Neuronal stem cell (in vitro differentiated cells): ENCODE measurements around the gene MAP1LC3B2.

Experiments
- DNase-seq: peaks from one replicate; pipeline ENCODE4 v3.0.0-alpha.2; 2013; ENCODE audit warnings: low spot score
- H2AFZ ChIP-seq: one replicate; pipeline ENCODE4 v1.6.1; 2013; ENCODE audit warnings: mild to moderate bottlenecking, low read length, inconsistent platforms
- H2AK5ac ChIP-seq: 2 replicates; pipeline ENCODE4 v1.6.1; 2013; ENCODE audit warnings: low read depth, mild to moderate bottlenecking, inconsistent platforms, low read length, moderate library complexity, mixed read lengths
- H2BK120ac ChIP-seq: 2 replicates; pipeline ENCODE4 v1.6.1; 2013; ENCODE audit warnings: low read depth, mild to moderate bottlenecking, inconsistent platforms, low read length, moderate library complexity, mixed read lengths
- H2BK12ac ChIP-seq: one replicate; pipeline ENCODE4 v1.6.1; 2013; ENCODE audit warnings: low read length, inconsistent platforms
- H2BK15ac ChIP-seq: 2 replicates; pipeline ENCODE4 v1.6.1; 2013; ENCODE audit warnings: mild to moderate bottlenecking, low read length, inconsistent platforms, mixed read lengths
- H2BK5ac ChIP-seq: one replicate; pipeline ENCODE4 v1.6.1; 2013; ENCODE audit warnings: inconsistent platforms, mild to moderate bottlenecking, low read length, moderate library complexity
- H3K14ac ChIP-seq: one replicate; pipeline ENCODE4 v1.6.1; 2013; ENCODE audit warnings: low read length, inconsistent platforms
- H3K18ac ChIP-seq: 2 replicates; pipeline ENCODE4 v1.6.1; 2013; ENCODE audit warnings: low read length, inconsistent platforms
- H3K23ac ChIP-seq: 2 replicates; pipeline ENCODE4 v1.6.1; 2013; ENCODE audit warnings: low read depth, mild to moderate bottlenecking, mixed read lengths, low read length, inconsistent platforms; ENCODE audit not compliant: poor library complexity
- H3K27ac ChIP-seq: replicated peaks from 3 replicates; pipeline ENCODE4 v1.5.1; 2013; ENCODE audit warnings: low read length, inconsistent platforms
- H3K27me3 ChIP-seq, 3 experiments: 2 replicates each; pipeline ENCODE4 v1.6.1; 2013; ENCODE audit warnings: low read length in 3 of 3, mild to moderate bottlenecking in 2 of 3, inconsistent platforms in 1 of 3, low read depth in 1 of 3, mixed read lengths in 1 of 3, moderate library complexity in 1 of 3; ENCODE audit not compliant: control insufficient read depth in 3 of 3, insufficient read depth in 3 of 3
- H3K36me3 ChIP-seq, 2 donors: replicated peaks in 1 of 2; 2 replicates each; pipeline ENCODE4 v1.6.1; 2013; ENCODE audit warnings: low read length in 2 of 2; ENCODE audit not compliant: control insufficient read depth in 2 of 2, insufficient read depth in 2 of 2
- H3K4ac ChIP-seq: 2 replicates; pipeline ENCODE4 v1.6.1; 2013; ENCODE audit warnings: inconsistent platforms, mild to moderate bottlenecking, low read length, moderate library complexity
- H3K4me1 ChIP-seq, 2 donors: 1 replicate in 1 of 2; 2 replicates in 1 of 2; pipeline ENCODE4 v1.6.1; 2013; ENCODE audit warnings: low read length in 2 of 2, low read depth in 1 of 2; ENCODE audit not compliant: control insufficient read depth in 2 of 2, insufficient read depth in 1 of 2
- H3K4me2 ChIP-seq: one replicate; pipeline ENCODE4 v1.6.1; 2013; ENCODE audit warnings: mild to moderate bottlenecking, low read length, inconsistent platforms; ENCODE audit not compliant: insufficient read depth, poor library complexity, severe bottlenecking
- H3K4me3 ChIP-seq, 2 donors: 2 replicates each; pipeline ENCODE4 v1.5.1; 2013; ENCODE audit warnings: low read length in 2 of 2, mild to moderate bottlenecking in 2 of 2, inconsistent platforms in 1 of 2, moderate library complexity in 1 of 2
- H3K79me1 ChIP-seq: one replicate; pipeline ENCODE4 v1.6.1; 2013; ENCODE audit warnings: low read depth, mild to moderate bottlenecking, inconsistent platforms, low read length, moderate library complexity
- H3K9ac ChIP-seq: one replicate; pipeline ENCODE4 v1.6.1; 2013; ENCODE audit warnings: mild to moderate bottlenecking, low read depth, low read length, inconsistent platforms; ENCODE audit not compliant: poor library complexity
- H3K9me3 ChIP-seq, 2 donors: replicated peaks in 1 of 2; 2 replicates each; pipeline versions ENCODE3 to v1.6.1; 2013; ENCODE audit warnings: low read length in 2 of 2, mild to moderate bottlenecking in 2 of 2, inconsistent platforms in 1 of 2, low read depth in 1 of 2, mixed read lengths in 1 of 2, moderate library complexity in 1 of 2; ENCODE audit not compliant: control insufficient read depth in 2 of 2, insufficient read depth in 1 of 2
- H4K8ac ChIP-seq: one replicate; pipeline ENCODE4 v1.6.1; 2013; ENCODE audit warnings: low read depth, mild to moderate bottlenecking, inconsistent platforms, low read length, moderate library complexity
- H4K91ac ChIP-seq: one replicate; pipeline ENCODE4 v1.6.1; 2013; ENCODE audit warnings: low read length, low read depth, mild to moderate bottlenecking, inconsistent platforms; ENCODE audit not compliant: poor library complexity
- WGBS, 2 donors: extraction: QIAGEN DNeasy Blood & Tissue Kit; methylation state at CpG; one replicate each; pipeline ENCODE4 v1.1.7; 2013; ENCODE audit warnings: missing lambda C conversion rate in 2 of 2, mixed read lengths in 1 of 2; ENCODE audit not compliant: insufficient read length in 2 of 2, insufficient replicate concordance in 1 of 2; ENCODE audit errors: extremely low coverage in 2 of 2; 5-methylcytosine and 5-hydroxymethylcytosine counted together

The MAP1LC3B2 gene

DNA sequence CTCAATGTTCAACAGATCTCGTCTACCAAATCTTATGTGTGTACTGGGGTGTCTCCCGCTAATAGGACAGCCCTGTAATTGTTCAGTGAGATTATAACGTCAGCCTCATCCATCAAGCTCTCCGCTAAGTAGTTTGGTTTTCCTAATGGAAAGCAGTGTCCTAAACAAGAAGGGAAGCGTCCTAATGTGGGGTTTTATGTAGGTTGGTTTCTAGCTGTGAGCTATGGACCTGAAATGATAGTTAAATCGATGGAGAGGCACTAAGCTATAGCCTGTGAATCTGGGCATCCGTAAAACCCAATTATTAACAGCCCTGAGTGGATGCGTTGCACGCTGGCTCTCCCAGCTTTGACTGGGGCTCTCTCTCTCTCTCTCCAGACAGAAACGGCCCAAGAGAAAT lies 9.2 kb upstream of the MAP1LC3B2 start:
- peaks cover 0 to 6% of the 10 kb centered on the region in 2 donors for H3K4me1 ChIP-seq
- H3K4ac ChIP-seq = no peak overlapping the region
- H3K14ac ChIP-seq = no peak overlapping the region
- H3K36me3 ChIP-seq = no peaks in the 10 kb centered on the region
- H2BK120ac ChIP-seq = no peak overlapping the region
- no peaks in the 10 kb centered on the region for H3K9me3 ChIP-seq
- no peak overlapping the region for H4K8ac ChIP-seq
- DNase-seq = no peak
- peaks cover 0 to 2% (median 0%) of the 10 kb centered on the region in 3 experiments for H3K27me3 ChIP-seq
- WGBS, 2 donors = no CpG with 5 or more reads among the region's 10 CpGs
- no peak overlapping the region for H2BK12ac ChIP-seq
- no peak overlapping the region for H3K27ac ChIP-seq
- H3K23ac ChIP-seq = no peak overlapping the region
- no peaks in the 10 kb centered on the region for H3K79me1 ChIP-seq
- no peak overlapping the region for H4K91ac ChIP-seq
- no peak overlapping the region for H2BK15ac ChIP-seq
- no peak overlapping the region for H2AFZ ChIP-seq
- no peak overlapping the region for H3K18ac ChIP-seq
- H3K4me2 ChIP-seq = no peak overlapping the region
- H3K9ac ChIP-seq = no peak overlapping the region
- no peak overlapping the region for H3K4me3 ChIP-seq
- H2AK5ac ChIP-seq = no peak overlapping the region
- no peak overlapping the region for H2BK5ac ChIP-seq

DNA sequence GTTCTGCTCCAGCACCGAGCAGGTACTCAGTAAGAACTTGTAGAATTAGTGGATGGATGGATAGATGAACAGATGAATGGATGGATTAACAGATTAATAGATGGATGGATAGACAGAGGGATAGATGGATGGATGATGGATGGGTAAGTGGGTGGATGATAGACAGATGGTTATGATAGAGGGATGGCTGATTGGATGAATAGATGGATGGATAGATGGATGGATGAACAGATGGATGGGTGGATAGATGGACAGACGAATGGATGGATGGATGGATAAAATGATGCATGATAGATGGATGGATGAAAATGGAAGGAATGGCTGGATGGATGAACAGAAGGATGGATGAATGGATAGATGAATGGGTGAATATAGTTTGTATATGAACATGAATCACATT lies 8.0 kb upstream of the MAP1LC3B2 start:
- Histone ChIP-seq H2BK120ac (no peak overlapping the region), H2AFZ (no peak overlapping the region), H3K79me1 (no peaks in the 10 kb centered on the region), H3K27ac (no peak overlapping the region), H2BK12ac (no peak overlapping the region), H3K23ac (no peak overlapping the region), H3K4me3 (no peak overlapping the region), H2AK5ac (no peak overlapping the region), H3K27me3 (peaks cover 0 to 2% (median 0%) of the 10 kb centered on the region in 3 experiments), H2BK15ac (no peak overlapping the region), H3K36me3 (no peaks in the 10 kb centered on the region), H3K9ac (no peak overlapping the region), H3K9me3 (no peaks in the 10 kb centered on the region), H3K14ac (no peak overlapping the region), H3K4ac (no peak overlapping the region), H4K91ac (no peak overlapping the region), H2BK5ac (no peak overlapping the region), H3K4me2 (no peak overlapping the region), H4K8ac (no peak overlapping the region), H3K18ac (no peak overlapping the region), H3K4me1 (peaks cover 0 to 2% of the 10 kb centered on the region in 2 donors)
- no CpG with 5 or more reads among the region's 2 CpGs for WGBS, 2 donors
- DNase-seq = no peak

DNA sequence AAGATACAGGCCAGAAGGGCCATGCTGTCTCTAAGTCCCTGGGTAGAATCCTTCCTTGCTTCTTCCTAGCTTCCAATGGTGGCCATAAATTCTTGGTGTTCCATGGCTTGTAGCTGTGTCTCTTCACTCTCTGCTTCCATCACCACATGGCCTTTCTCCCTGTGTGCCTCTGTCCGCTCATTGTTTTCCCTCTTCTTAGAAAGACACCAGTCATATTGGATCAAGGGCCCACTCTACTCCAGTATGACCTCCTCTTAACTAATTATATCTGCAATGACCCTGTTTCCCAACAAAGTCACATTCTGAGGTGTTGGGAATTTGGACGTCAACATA lies 7.6 kb upstream of the MAP1LC3B2 start:
- no peak overlapping the region for H2AFZ ChIP-seq
- no peak overlapping the region for H2AK5ac ChIP-seq
- H2BK5ac ChIP-seq = no peak overlapping the region
- H3K4me2 ChIP-seq = no peak overlapping the region
- peaks cover 0 to 2% (median 0%) of the 10 kb centered on the region in 3 experiments for H3K27me3 ChIP-seq
- H3K4ac ChIP-seq = no peak overlapping the region
- H2BK15ac ChIP-seq = no peak overlapping the region
- no peaks in the 10 kb centered on the region for H3K79me1 ChIP-seq
- no peak overlapping the region for H3K27ac ChIP-seq
- H3K9ac ChIP-seq = no peak overlapping the region
- no peak overlapping the region for H2BK12ac ChIP-seq
- H3K14ac ChIP-seq = no peak overlapping the region
- no peak overlapping the region for H4K8ac ChIP-seq
- H3K23ac ChIP-seq = no peak overlapping the region
- H3K9me3 ChIP-seq = no peaks in the 10 kb centered on the region
- H4K91ac ChIP-seq = no peak overlapping the region
- H3K4me1 ChIP-seq = peaks cover 0 to 2% of the 10 kb centered on the region in 2 donors
- no peaks in the 10 kb centered on the region for H3K36me3 ChIP-seq
- H3K4me3 ChIP-seq = no peak overlapping the region
- no peak overlapping the region for H3K18ac ChIP-seq
- DNase-seq = no peak
- WGBS, 2 donors = no CpG with 5 or more reads among the region's 2 CpGs
- H2BK120ac ChIP-seq = no peak overlapping the region

DNA sequence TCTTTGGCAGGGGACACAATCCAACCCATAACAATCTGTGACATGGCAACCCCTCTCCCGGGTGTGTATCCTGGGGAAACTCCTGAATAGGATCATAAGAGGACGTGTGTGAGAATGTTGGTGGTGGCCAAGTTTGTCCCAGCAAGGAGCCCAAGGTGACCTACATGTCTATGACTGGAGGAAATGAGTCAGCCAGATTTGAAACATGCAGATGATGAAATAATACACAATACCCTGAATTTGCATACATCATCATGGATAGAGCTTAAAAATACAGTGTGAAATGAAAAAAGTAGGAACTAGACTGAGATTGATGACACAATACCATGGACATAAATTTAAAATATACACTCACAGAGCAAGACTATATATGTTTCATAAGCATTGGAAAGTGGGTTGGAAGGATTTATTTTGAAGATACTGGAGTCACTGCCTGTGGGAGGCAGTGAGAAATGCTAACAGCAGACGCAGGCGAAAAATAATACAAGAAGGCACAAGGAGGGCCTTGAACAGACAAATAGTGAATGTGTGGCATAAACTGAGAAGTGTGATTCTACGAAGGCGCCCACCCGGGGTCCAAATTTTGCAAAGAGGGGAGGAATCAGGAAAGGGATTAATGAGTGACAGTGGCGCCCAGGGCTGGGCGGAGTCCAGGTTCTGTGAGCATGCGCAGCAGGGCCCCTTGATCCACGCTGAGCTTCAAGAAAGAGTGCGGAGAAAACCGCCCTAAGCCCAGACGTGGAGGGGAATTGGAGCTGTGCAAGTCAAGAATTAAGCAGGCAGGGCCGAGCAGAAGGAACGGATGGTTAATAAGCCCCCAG lies 7.0 kb upstream of the MAP1LC3B2 start:
- H3K9me3 ChIP-seq = no peaks in the 10 kb centered on the region
- H3K9ac ChIP-seq = no peak overlapping the region
- no peak overlapping the region for H4K91ac ChIP-seq
- H3K4ac ChIP-seq = no peak overlapping the region
- H3K36me3 ChIP-seq = no peaks in the 10 kb centered on the region
- no peaks in the 10 kb centered on the region for H3K79me1 ChIP-seq
- WGBS, 2 donors = no CpG with 5 or more reads among the region's 16 CpGs
- H4K8ac ChIP-seq = no peak overlapping the region
- no peak overlapping the region for H3K4me2 ChIP-seq
- H2BK12ac ChIP-seq = no peak overlapping the region
- H3K27ac ChIP-seq = no peak overlapping the region
- peaks cover 0 to 2% (median 0%) of the 10 kb centered on the region in 3 experiments for H3K27me3 ChIP-seq
- no peak overlapping the region for H2AFZ ChIP-seq
- no peak overlapping the region for H2BK5ac ChIP-seq
- peaks cover 0 to 2% of the 10 kb centered on the region in 2 donors for H3K4me1 ChIP-seq
- peak overlapping the region; percentile 41 for H3K18ac ChIP-seq
- H3K23ac ChIP-seq = no peak overlapping the region
- no peak overlapping the region for H2AK5ac ChIP-seq
- no peak overlapping the region for H2BK120ac ChIP-seq
- H2BK15ac ChIP-seq = no peak overlapping the region
- no peak for DNase-seq
- no peak overlapping the region for H3K4me3 ChIP-seq
- H3K14ac ChIP-seq = no peak overlapping the region
